K562 (cell line): ENCODE results near the gene GLYATL1. TPM values are rescaled to one million over a fixed set of nuclear protein-coding genes. Genes with fewer than 3 reads are reported as not detected.

Source experiments
- ATAC-seq: fragments of 200-7000 bp; cut with Tn5 transposase; 3 replicates; pipeline ENCODE4 v1.9.1; 2020; ENCODE audit warnings: moderate library complexity
- BruUV-seq: library from RNA; stranded (reverse); fragments of 400-500 nt; replicated peaks from 2 replicates; lab custom pipeline; 2021; lab: Mats Ljungman, UMichigan
- CTCF ChIA-PET: fragments of 300-600 bp; formaldehyde crosslinking; extraction: SDS; loops from one replicate; lab custom pipeline; 2021; ENCODE audit warnings: low intra/inter-chr PET ratio; lab: Yijun Ruan, JAX
- POLR2A ChIA-PET: fragments of 300-600, 350-650 bp; sonication (Branson Sonifier 250); formaldehyde crosslinking; extraction: SDS; loops from one replicate; lab custom pipeline; 2021; ENCODE audit warnings: antibody characterized with exemption, inconsistent platforms; lab: Yijun Ruan, JAX
- DNase-seq, 4 experiments: peaks; one replicate each; pipeline versions ENCODE4 v3.0.0 to v3.0.0-alpha.2; 2011 to 2018; ENCODE audit warnings: low spot score in 3 of 4, mixed read lengths in 3 of 4; ENCODE audit errors: extremely low read depth in 1 of 4
- FAIRE-seq: peaks from 2 replicates; lab custom pipeline; 2011; peaks lifted over from hg19 to GRCh38; lab: Jason Lieb, UNC
- H2AFZ ChIP-seq: 2 replicates; pipeline ENCODE4 v1.6.0; 2011; ENCODE audit warnings: low read depth, low read length, control low read depth, inconsistent platforms
- H3K27ac ChIP-seq: fragments of 200-600 bp; 3 replicates; pipeline ENCODE4 v1.8.0; 2011; ENCODE audit warnings: low read depth, mild to moderate bottlenecking, control low read depth, inconsistent platforms, low read length, moderate library complexity, mixed read lengths; ENCODE audit errors: extremely low read depth
- H3K27me3 ChIP-seq, 2 experiments: fragments of 300-600 bp in 1 of 2; 2 replicates in 1 of 2; 3 replicates in 1 of 2; pipeline versions ENCODE4 v1.6.0 to v1.8.0; 2011; ENCODE audit warnings: inconsistent platforms in 2 of 2, low read length in 2 of 2, mild to moderate bottlenecking in 1 of 2, mixed read lengths in 1 of 2, moderate library complexity in 1 of 2; ENCODE audit not compliant: control insufficient read depth in 2 of 2, insufficient read depth in 2 of 2
- H3K36me3 ChIP-seq: fragments of 300-600 bp; 3 replicates; pipeline ENCODE4 v1.8.0; 2011; ENCODE audit warnings: mild to moderate bottlenecking, low read length, inconsistent platforms; ENCODE audit not compliant: control insufficient read depth, insufficient read depth
- H3K4me1 ChIP-seq, 2 experiments: fragments of 200-600 bp in 1 of 2; replicated peaks in 1 of 2; 2 replicates in 1 of 2; 3 replicates in 1 of 2; pipeline versions ENCODE4 v1.5.1 to v1.8.0; 2011; ENCODE audit warnings: inconsistent platforms in 2 of 2, low read length in 2 of 2, mild to moderate bottlenecking in 1 of 2, mixed read lengths in 1 of 2, moderate library complexity in 1 of 2; ENCODE audit not compliant: control insufficient read depth in 2 of 2, insufficient read depth in 2 of 2
- H3K4me2 ChIP-seq: 2 replicates; pipeline ENCODE4 v1.6.1; 2011; ENCODE audit warnings: low read length, control low read depth, inconsistent platforms, mixed read lengths; ENCODE audit not compliant: insufficient read depth
- H3K4me3 ChIP-seq: fragments of 200-600 bp; sonication (generic), shearing (Covaris generic); 2 replicates; pipeline ENCODE4 v1.5.1; 2016; ENCODE audit warnings: control low read depth, inconsistent platforms
- H3K79me2 ChIP-seq: fragments of 200-600 bp; 3 replicates; pipeline ENCODE4 v1.8.0; 2011; ENCODE audit warnings: low read length, inconsistent platforms; ENCODE audit not compliant: control insufficient read depth, insufficient read depth
- H3K9ac ChIP-seq, 2 experiments: 2 replicates each; pipeline versions ENCODE4 v1.6.0 to v1.6.1; 2011; ENCODE audit warnings: low read depth in 2 of 2, low read length in 2 of 2, control low read depth in 1 of 2, inconsistent platforms in 1 of 2, mild to moderate bottlenecking in 1 of 2, mixed read lengths in 1 of 2; ENCODE audit not compliant: insufficient read depth in 1 of 2
- H3K9me1 ChIP-seq: one replicate; pipeline ENCODE4 v1.6.0; 2011; ENCODE audit warnings: inconsistent platforms, mild to moderate bottlenecking, low read length, moderate library complexity; ENCODE audit not compliant: control insufficient read depth, insufficient read depth
- H3K9me3 ChIP-seq: replicated peaks from 2 replicates; pipeline ENCODE4 v1.5.1; 2011; ENCODE audit warnings: low read depth, low read length, inconsistent platforms; ENCODE audit not compliant: control insufficient read depth, insufficient read depth
- H4K20me1 ChIP-seq: replicated peaks from 2 replicates; pipeline ENCODE4 v1.6.1; 2011; ENCODE audit warnings: low read length, inconsistent platforms, mixed read lengths; ENCODE audit not compliant: control insufficient read depth, insufficient read depth
- BCOR ChIP-seq: fragments of 450-650 bp; IDR thresholded peaks from 2 replicates; pipeline ENCODE4 v1.6.1; 2016
- CBFA2T2 ChIP-seq: fragments of 450-650 bp; conservative IDR thresholded peaks from 2 replicates; pipeline ENCODE4 v1.6.1; 2017; ENCODE audit warnings: mild to moderate bottlenecking
- FOXA1 ChIP-seq: fragments of 450-650 bp; IDR thresholded peaks from 2 replicates; pipeline ENCODE4 v1.6.1; 2016; ENCODE audit warnings: mild to moderate bottlenecking, borderline replicate concordance
- GTF2B ChIP-seq: IDR thresholded peaks from 2 replicates; pipeline ENCODE4 v1.6.1; 2011; ENCODE audit not compliant: insufficient read length; ENCODE audit errors: extremely low read depth
- HES1 ChIP-seq: fragments of 450-650 bp; IDR thresholded peaks from 2 replicates; pipeline ENCODE4 v1.6.1; 2016; ENCODE audit warnings: low read depth, mild to moderate bottlenecking, moderate library complexity
- MCM3 ChIP-seq: fragments of 450-650 bp; IDR thresholded peaks from 2 replicates; pipeline ENCODE4 v1.6.1; 2016
- MED1 ChIP-seq: sonication (generic); formaldehyde crosslinking; IDR thresholded peaks from 2 replicates; pipeline ENCODE4 v1.8.1; 2023; ENCODE audit warnings: missing genetic modification reagents, borderline replicate concordance
- NUFIP1 ChIP-seq: fragments of 450-650 bp; IDR thresholded peaks from 2 replicates; pipeline ENCODE4 v1.6.1; 2018; ENCODE audit not compliant: partially characterized antibody
- POLR3A ChIP-seq: IDR thresholded peaks from 2 replicates; pipeline ENCODE4 v1.6.1; 2011; ENCODE audit warnings: borderline replicate concordance, mild to moderate bottlenecking, moderate library complexity; ENCODE audit not compliant: insufficient read length, insufficient read depth; ENCODE audit errors: extremely low read depth
- PTRF ChIP-seq: fragments of 450-650 bp; IDR thresholded peaks from 2 replicates; pipeline ENCODE4 v1.6.1; 2016; ENCODE audit warnings: mild to moderate bottlenecking, missing genetic modification characterization, missing compliant biosample characterization
- PYGO2 ChIP-seq: fragments of 450-650 bp; IDR thresholded peaks from 2 replicates; pipeline ENCODE4 v1.6.1; 2016; ENCODE audit warnings: mild to moderate bottlenecking, missing genetic modification characterization, moderate library complexity, missing compliant biosample characterization
- SP1 ChIP-seq: sonication (generic); formaldehyde crosslinking; IDR thresholded peaks from 2 replicates; pipeline ENCODE4 v1.8.1; 2022; ENCODE audit warnings: mild to moderate bottlenecking, missing genetic modification reagents
- TARDBP ChIP-seq: fragments of 450-650 bp; IDR thresholded peaks from 2 replicates; pipeline ENCODE4 v1.6.1; 2016
- U2AF1 ChIP-seq: fragments of 200-400 bp; formaldehyde crosslinking; optimal IDR thresholded peaks from 2 replicates; pipeline ENCODE3; 2017; ENCODE audit warnings: mild to moderate bottlenecking, low read depth, low read length, moderate library complexity
- ZKSCAN8 ChIP-seq: fragments of 200-800 bp; sonication (Bioruptor generic); IDR thresholded peaks from 2 replicates; pipeline ENCODE4 v1.6.1; 2016; ENCODE audit warnings: missing genetic modification characterization, missing compliant biosample characterization
- ZNF165 ChIP-seq: fragments of 250-450 bp; sonication (Bioruptor Pico); IDR thresholded peaks from 2 replicates; pipeline ENCODE4 v1.4.0; 2020; ENCODE audit warnings: borderline replicate concordance
- ZNF584 ChIP-seq: fragments of 200-800 bp; sonication (Bioruptor generic); IDR thresholded peaks from 2 replicates; pipeline ENCODE4 v1.6.1; 2016; ENCODE audit warnings: low read depth, mild to moderate bottlenecking, missing genetic modification characterization, missing compliant biosample characterization
- ZNF644 ChIP-seq: fragments of 200-800 bp; sonication (Bioruptor generic); IDR thresholded peaks from 2 replicates; pipeline ENCODE4 v1.6.1; 2016; ENCODE audit warnings: low read depth, missing genetic modification characterization, missing compliant biosample characterization
- in situ Hi-C: fragments of 300-500 bp; cut with MboI; formaldehyde crosslinking; loops from 4 replicates; pipeline ENCODE4 v1.15.0; 2018; ENCODE audit warnings: inconsistent platforms, mixed read lengths
- intact Hi-C: fragments of 100-400 bp; cut with micrococcal nuclease; formaldehyde crosslinking; loops from 2 replicates; pipeline ENCODE4 v1.14.2; 2022
- polyA plus RNA-seq, 8 experiments: library from polyadenylated mRNA; depleted of rRNA in 4 of 8; stranded (reverse) in 5 of 8; unstranded in 3 of 8; fragments of >200 nt; fragmentation: Nextera tagmentation in 2 of 8; fragmentation: Illumina TruSeq in 1 of 8; extraction: Ambion mirVana in 2 of 8; extraction: Trizol in 1 of 8; gene quantifications; 2 replicates each; pipeline versions ENCODE4 v1.2.1 to v1.2.3, GENCODE V29; 2011 to 2014; ENCODE audit warnings: inconsistent platforms in 1 of 8, missing spikeins in 1 of 8
- total RNA-seq, 7 experiments: library from RNA; depleted of rRNA in 6 of 7; stranded (reverse); fragments of >200 nt in 6 of 7; fragmentation: Illumina TruSeq in 2 of 7; extraction: Trizol in 2 of 7; gene quantifications; 2 replicates each; pipeline versions ENCODE4 v1.2.1 to v1.2.3, GENCODE V29; 2011 to 2021; ENCODE audit warnings: low replicate concordance in 1 of 7

GLYATL1 gene
- total and polyA plus RNA-seq, 9 of the 15 experiments (the other 6 are each of a cell fraction or from before 2014, with no cell fraction given), result not detected

- Histone ChIP-seq H3K4me3 (no peak overlapping the region), H3K27ac (no peak overlapping the region), H3K4me2 (no peak overlapping the region), H3K9me3 (no peaks in the 10 kb centered on the region), H3K9me1 (no peaks in the 10 kb centered on the region), H3K79me2 (no peaks in the 10 kb centered on the region), H3K36me3 (no peaks in the 10 kb centered on the region), H3K9ac (no peak overlapping the region), H3K27me3 (no peaks in the 10 kb centered on the region), H4K20me1 (no peaks in the 10 kb centered on the region), H2AFZ (no peak overlapping the region), H3K4me1 (no peaks in the 10 kb centered on the region)
- TF ChIP-seq HES1 (no peak), ZKSCAN8 (CRISPR knock-in tag) (no peak), ZNF644 (tag) (no peak), GTF2B (no peak), POLR3A (no peak), BCOR (no peak), FOXA1 (no peak), SP1 (CRISPR knock-in tag) (no peak), ZNF584 (CRISPR knock-in tag) (no peak), ZNF165 (CRISPR knock-in tag) (no peak), TARDBP (no peak), U2AF1 (no peak), CBFA2T2 (no peak), NUFIP1 (no peak), MED1 (CRISPR knock-in tag) (no peak), PYGO2 (tag) (no peak), PTRF (no peak), MCM3 (no peak)
- ChIA-PET CTCF (no interaction called here), POLR2A (interaction anchor here (0.9 kb wide), 1 partner anchor 9 kb away, joined by 4 read pairs; no protein-coding TSS in a partner anchor)
- intact Hi-C loops (no loop called here), in situ Hi-C loops (no loop called here)
- no TSS peak for BruUV-seq
- no peak for DNase-seq
- ATAC-seq, result no peak
- no peak for FAIRE-seq
Measured at GRCh38 chr11:58945663-58946062, 6.4 kb downstream of the GLYATL1 start.
